HepG2 (cell line): Measurements from ENCODE around the gene PPCDC.

Experiments used
- EED ChIP-seq: sonication (generic); formaldehyde crosslinking; IDR thresholded peaks from 2 replicates; pipeline ENCODE4 v1.5.0; 2020; ENCODE audit warnings: mild to moderate bottlenecking, missing genetic modification reagents
- FOXK1 ChIP-seq: sonication (generic); formaldehyde crosslinking; IDR thresholded peaks from 2 replicates; pipeline ENCODE4 v1.4.0; 2020; ENCODE audit warnings: low read depth, missing genetic modification reagents, borderline replicate concordance
- GLI4 ChIP-seq: sonication (generic); formaldehyde crosslinking; IDR thresholded peaks from 2 replicates; pipeline ENCODE4 v1.5.1; 2020; ENCODE audit warnings: missing genetic modification reagents, mild to moderate bottlenecking, moderate library complexity, borderline replicate concordance
- GPBP1L1 ChIP-seq: sonication (generic); formaldehyde crosslinking; IDR thresholded peaks from 2 replicates; pipeline ENCODE4 v1.5.0; 2020; ENCODE audit warnings: mild to moderate bottlenecking, missing genetic modification reagents
- IRF2 ChIP-seq: IDR thresholded peaks from 2 replicates; pipeline ENCODE4 v1.6.1; 2018; ENCODE audit warnings: missing genetic modification reagents, missing compliant biosample characterization
- NFIC ChIP-seq: IDR thresholded peaks from 2 replicates; pipeline ENCODE4 v1.6.1; 2012; ENCODE audit warnings: mild to moderate bottlenecking, low read length, inconsistent platforms
- RBAK ChIP-seq: sonication (generic); formaldehyde crosslinking; IDR thresholded peaks from 2 replicates; pipeline ENCODE4 v1.5.1; 2020; ENCODE audit warnings: mild to moderate bottlenecking, missing genetic modification reagents
- ZNF614 ChIP-seq: IDR thresholded peaks from 2 replicates; pipeline ENCODE4 v1.6.1; 2018; ENCODE audit warnings: missing biosample characterization, missing genetic modification reagents, inconsistent platforms, borderline replicate concordance
- ZNF792 ChIP-seq: IDR thresholded peaks from 2 replicates; pipeline ENCODE4 v1.6.1; 2016

DNA sequence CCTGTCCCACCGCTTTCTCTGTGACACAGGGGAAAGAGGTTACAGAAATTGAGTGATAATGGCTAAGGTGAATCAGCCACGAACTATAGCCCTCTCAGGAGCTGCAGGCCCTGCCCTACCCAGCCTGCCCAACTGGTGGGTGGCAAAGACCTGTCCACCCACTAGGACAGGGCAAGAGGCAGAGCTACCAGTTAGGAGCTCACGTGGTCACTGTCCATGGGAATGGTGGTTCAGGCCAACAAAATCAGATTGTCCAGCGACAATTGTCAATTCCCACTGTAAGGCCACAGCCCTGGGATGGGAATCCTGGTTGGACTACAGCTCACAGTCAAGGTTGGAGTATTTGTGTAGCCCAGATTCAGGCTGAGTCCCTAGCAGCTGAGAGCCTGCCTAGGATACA lies 75.0 kb downstream of the PPCDC start:
- TF ChIP-seq FOXK1 (CRISPR knock-in tag) = no peak
- TF ChIP-seq RBAK (CRISPR knock-in tag) = no peak
- TF ChIP-seq EED (CRISPR knock-in tag) = no peak
- TF ChIP-seq GLI4 (CRISPR knock-in tag) = no peak
- no peak for TF ChIP-seq ZNF614
- no peak for TF ChIP-seq IRF2 (CRISPR knock-in tag)
- no peak for TF ChIP-seq GPBP1L1
- no peak for TF ChIP-seq ZNF792 (CRISPR knock-in tag)
- no peak for TF ChIP-seq NFIC
